HEK293 (cell line): Measurements from ENCODE around the gene PRSS56.
A peak's percentile ranks its signal among the peaks of the same experiment; 100 is the strongest.

Experiments used
- CTCF ChIA-PET: fragments of 350-600 bp; formaldehyde crosslinking; extraction: SDS; loops from one replicate; lab custom pipeline; 2021; ENCODE audit warnings: antibody characterized with exemption; lab: Yijun Ruan, JAX
- POLR2A ChIA-PET: fragments of 300-600 bp; formaldehyde crosslinking; extraction: SDS; loops from one replicate; lab custom pipeline; 2020; ENCODE audit warnings: antibody characterized with exemption, inconsistent platforms; lab: Yijun Ruan, JAX
- H3K27ac ChIP-seq: fragments of 200-500 bp; sonication (Bioruptor generic); 2 replicates; pipeline ENCODE4 v1.5.1; 2014; ENCODE audit warnings: low read depth, low read length, control low read depth, inconsistent platforms; ENCODE audit errors: extremely low read depth
- H3K36me3 ChIP-seq, 2 experiments: fragments of 200-500 bp in 1 of 2; sonication (Bioruptor generic) in 1 of 2; 1 replicate in 1 of 2; 2 replicates in 1 of 2; pipeline ENCODE4 v1.5.1; 2014 to 2017; ENCODE audit warnings: inconsistent platforms in 2 of 2, low read length in 2 of 2; ENCODE audit not compliant: control insufficient read depth in 2 of 2, insufficient read depth in 1 of 2
- H3K4me1 ChIP-seq: fragments of 200-500 bp; sonication (Bioruptor generic); 2 replicates; pipeline ENCODE4 v1.5.1; 2014; ENCODE audit warnings: mild to moderate bottlenecking, low read length, inconsistent platforms; ENCODE audit not compliant: control insufficient read depth, insufficient read depth
- H3K4me3 ChIP-seq: 2 replicates; pipeline ENCODE4 v1.5.1; 2011; ENCODE audit warnings: low read depth, mild to moderate bottlenecking, control low read depth, low read length, moderate library complexity
- H3K9me3 ChIP-seq: fragments of 200-500 bp; sonication (Bioruptor generic); 2 replicates; pipeline ENCODE4 v1.5.1; 2014; ENCODE audit warnings: low read depth, low read length, inconsistent platforms; ENCODE audit not compliant: control insufficient read depth, insufficient read depth
- SCRT2 ChIP-seq: fragments of 450-650 bp; formaldehyde crosslinking; IDR thresholded peaks from 2 replicates; pipeline ENCODE4 v1.5.1; 2016; ENCODE audit warnings: missing biosample characterization, missing genetic modification characterization
- SP3 ChIP-seq: fragments of 450-650 bp; formaldehyde crosslinking; IDR thresholded peaks from 2 replicates; pipeline ENCODE4 v1.5.1; 2016; ENCODE audit warnings: missing biosample characterization, missing genetic modification characterization
- YY1 ChIP-seq: fragments of 450-650 bp; formaldehyde crosslinking; IDR thresholded peaks from 2 replicates; pipeline ENCODE4 v1.5.1; 2018; ENCODE audit warnings: missing biosample characterization, missing genetic modification characterization
- ZBTB48 ChIP-seq: fragments of 450-650 bp; formaldehyde crosslinking; IDR thresholded peaks from 2 replicates; pipeline ENCODE4 v1.5.1; 2016; ENCODE audit warnings: missing biosample characterization, missing genetic modification characterization
- ZBTB8A ChIP-seq: fragments of 450-650 bp; formaldehyde crosslinking; IDR thresholded peaks from 2 replicates; pipeline ENCODE4 v1.5.1; 2016; ENCODE audit warnings: missing biosample characterization, missing genetic modification characterization
- ZNF114 ChIP-seq: fragments of 450-650 bp; formaldehyde crosslinking; IDR thresholded peaks from 2 replicates; pipeline ENCODE4 v1.5.0; 2017; ENCODE audit warnings: missing biosample characterization, missing genetic modification characterization
- ZNF248 ChIP-seq: fragments of 450-650 bp; formaldehyde crosslinking; IDR thresholded peaks from 2 replicates; pipeline ENCODE4 v1.5.1; 2017; ENCODE audit warnings: missing biosample characterization, missing genetic modification characterization
- ZNF341 ChIP-seq: fragments of 450-650 bp; formaldehyde crosslinking; IDR thresholded peaks from 2 replicates; pipeline ENCODE4; 2016; ENCODE audit warnings: low read depth, missing biosample characterization, missing genetic modification characterization
- ZNF561 ChIP-seq: fragments of 450-650 bp; IDR thresholded peaks from 2 replicates; pipeline ENCODE4 v1.5.1; 2018; ENCODE audit warnings: missing biosample characterization, missing genetic modification characterization, borderline replicate concordance
- ZNF585B ChIP-seq: fragments of 450-650 bp; formaldehyde crosslinking; IDR thresholded peaks from 2 replicates; pipeline ENCODE4 v1.5.1; 2016; ENCODE audit warnings: missing biosample characterization, missing genetic modification characterization
- ZNF777 ChIP-seq: fragments of 450-650 bp; formaldehyde crosslinking; IDR thresholded peaks from 2 replicates; pipeline ENCODE4 v1.5.1; 2017; ENCODE audit warnings: missing biosample characterization, missing genetic modification characterization, borderline replicate concordance
- TF ChIP-seq, protein P1 (sequence below): fragments of 450-650 bp; formaldehyde crosslinking; IDR thresholded peaks from 2 replicates; pipeline ENCODE4 v1.5.1; 2016; ENCODE audit warnings: missing biosample characterization, missing genetic modification characterization, borderline replicate concordance
- TF ChIP-seq, protein P2 (sequence below): fragments of 450-650 bp; formaldehyde crosslinking; IDR thresholded peaks from 2 replicates; pipeline ENCODE4 v1.5.1; 2017; ENCODE audit warnings: missing biosample characterization, missing genetic modification characterization
- TF ChIP-seq, protein P3 (sequence below): fragments of 450-650 bp; formaldehyde crosslinking; IDR thresholded peaks from 2 replicates; pipeline ENCODE4 v1.5.1; 2016; ENCODE audit warnings: missing biosample characterization, missing genetic modification characterization
- TF ChIP-seq, protein P4 (sequence below): fragments of 450-650 bp; formaldehyde crosslinking; IDR thresholded peaks from 2 replicates; pipeline ENCODE4 v1.5.1; 2016; ENCODE audit warnings: missing biosample characterization, missing genetic modification characterization
- TF ChIP-seq, protein P5 (sequence below): fragments of 450-650 bp; IDR thresholded peaks from 2 replicates; pipeline ENCODE4 v1.5.1; 2018; ENCODE audit warnings: missing biosample characterization, mild to moderate bottlenecking, missing genetic modification characterization

Gene PRSS56

DNA sequence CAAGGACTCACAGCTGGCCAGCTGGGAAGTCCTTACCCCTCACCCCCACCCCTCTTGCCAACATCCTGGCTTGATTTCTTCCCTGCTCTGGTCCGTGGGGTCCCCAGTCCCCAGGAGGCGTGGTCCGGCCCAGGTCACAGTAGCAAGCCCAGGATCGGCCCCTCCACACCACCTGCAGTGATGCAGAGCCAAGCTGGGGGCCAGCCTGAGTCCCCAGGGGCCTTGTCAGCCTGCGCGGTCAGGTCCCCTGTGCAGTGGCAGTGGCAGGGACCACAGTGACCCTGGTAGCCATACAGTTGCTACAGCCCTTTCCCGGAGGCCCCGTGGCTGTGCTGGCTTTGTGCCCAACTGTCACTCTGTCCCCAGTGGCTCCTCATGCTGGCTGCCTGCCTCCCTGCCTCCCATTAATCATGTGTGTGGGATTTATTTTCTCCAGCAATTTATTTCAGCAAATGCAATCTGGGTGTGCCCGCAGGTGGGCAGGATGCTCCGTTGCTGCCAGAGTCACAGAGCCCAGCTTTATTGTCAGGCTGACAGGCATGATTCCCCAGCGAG lies 8.8 kb upstream of the PRSS56 start (continued):
- TF ChIP-seq, protein P1, sequence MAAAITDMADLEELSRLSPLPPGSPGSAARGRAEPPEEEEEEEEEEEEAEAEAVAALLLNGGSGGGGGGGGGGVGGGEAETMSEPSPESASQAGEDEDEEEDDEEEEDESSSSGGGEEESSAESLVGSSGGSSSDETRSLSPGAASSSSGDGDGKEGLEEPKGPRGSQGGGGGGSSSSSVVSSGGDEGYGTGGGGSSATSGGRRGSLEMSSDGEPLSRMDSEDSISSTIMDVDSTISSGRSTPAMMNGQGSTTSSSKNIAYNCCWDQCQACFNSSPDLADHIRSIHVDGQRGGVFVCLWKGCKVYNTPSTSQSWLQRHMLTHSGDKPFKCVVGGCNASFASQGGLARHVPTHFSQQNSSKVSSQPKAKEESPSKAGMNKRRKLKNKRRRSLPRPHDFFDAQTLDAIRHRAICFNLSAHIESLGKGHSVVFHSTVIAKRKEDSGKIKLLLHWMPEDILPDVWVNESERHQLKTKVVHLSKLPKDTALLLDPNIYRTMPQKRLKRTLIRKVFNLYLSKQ (tag by site-specific recombination) = no peak

DNA sequence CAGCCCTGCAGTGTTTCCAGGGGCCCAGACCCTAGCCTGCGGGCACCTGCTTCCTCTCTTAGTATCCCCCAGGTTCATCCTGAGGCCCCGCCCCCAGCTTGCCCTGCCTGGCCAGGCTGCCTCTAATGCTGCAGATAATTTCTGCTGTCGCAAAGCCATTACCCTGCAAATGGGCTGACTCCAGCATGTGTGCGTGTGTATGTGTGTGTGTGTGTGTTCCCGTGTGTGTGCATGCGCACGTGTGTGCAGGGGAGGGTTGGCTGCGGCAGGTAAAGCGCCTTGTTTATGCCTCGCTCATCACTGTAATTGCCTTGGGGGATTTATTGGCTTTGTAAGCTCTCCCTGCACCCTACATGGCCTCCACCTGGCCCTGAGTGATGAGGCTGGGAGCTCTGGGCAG lies 7.6 kb upstream of the PRSS56 start:
- Histone ChIP-seq H3K36me3 (no peaks in the 10 kb centered on the region), H3K4me1 (no peaks in the 10 kb centered on the region), H3K4me3 (no peak overlapping the region), H3K9me3 (no peaks in the 10 kb centered on the region), H3K27ac (no peak overlapping the region)
- POLR2A ChIA-PET = interaction anchor here (0.6 kb wide), 1 partner anchor 13 kb away, joined by 3 read pairs; no protein-coding TSS in a partner anchor
- TF ChIP-seq ZNF341 (tag by site-specific recombination) (0 out of 2 replicates have a peak, but pooled peaks have one; percentile 19), ZNF585B (tag by site-specific recombination) (no peak), SP3 (no peak), ZNF114 (tag by site-specific recombination) (no peak)
- TF ChIP-seq, protein P2, sequence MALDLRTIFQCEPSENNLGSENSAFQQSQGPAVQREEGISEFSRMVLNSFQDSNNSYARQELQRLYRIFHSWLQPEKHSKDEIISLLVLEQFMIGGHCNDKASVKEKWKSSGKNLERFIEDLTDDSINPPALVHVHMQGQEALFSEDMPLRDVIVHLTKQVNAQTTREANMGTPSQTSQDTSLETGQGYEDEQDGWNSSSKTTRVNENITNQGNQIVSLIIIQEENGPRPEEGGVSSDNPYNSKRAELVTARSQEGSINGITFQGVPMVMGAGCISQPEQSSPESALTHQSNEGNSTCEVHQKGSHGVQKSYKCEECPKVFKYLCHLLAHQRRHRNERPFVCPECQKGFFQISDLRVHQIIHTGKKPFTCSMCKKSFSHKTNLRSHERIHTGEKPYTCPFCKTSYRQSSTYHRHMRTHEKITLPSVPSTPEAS (tag by site-specific recombination) = peak; percentile 88
- CTCF ChIA-PET = interaction anchor here (0.8 to 1.7 kb wide), 3 partner anchors 9 to 66 kb away, joined by 3 to 5 read pairs (median 4); no protein-coding TSS in a partner anchor

DNA sequence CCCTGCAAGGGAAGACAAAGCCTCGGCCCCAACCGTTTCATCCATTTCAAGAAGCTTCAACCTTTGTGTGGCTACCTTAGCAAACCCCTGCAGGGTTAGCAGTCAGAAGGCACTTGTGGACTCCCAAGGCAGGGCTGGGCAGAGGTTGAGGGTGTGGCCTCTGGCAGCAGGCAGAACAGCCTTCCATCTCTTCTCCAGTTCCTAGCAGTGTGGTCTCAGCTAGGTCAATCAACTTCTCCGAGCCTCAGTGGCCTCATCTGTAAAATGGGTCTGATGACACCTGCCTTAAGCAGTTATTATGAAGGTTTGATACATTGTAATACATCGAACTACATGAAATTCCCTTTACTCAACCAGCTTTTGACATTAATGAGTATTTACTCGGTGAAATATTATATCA lies 6.8 kb upstream of the PRSS56 start:
- Histone ChIP-seq H3K4me1 (no peaks in the 10 kb centered on the region), H3K4me3 (no peak overlapping the region), H3K27ac (no peak overlapping the region), H3K36me3 (no peaks in the 10 kb centered on the region), H3K9me3 (no peaks in the 10 kb centered on the region)
- ChIA-PET POLR2A (no interaction called here), CTCF (interaction anchor here (1.7 kb wide), 2 partner anchors 9 to 11 kb away, joined by 4 to 5 read pairs; no protein-coding TSS in a partner anchor)
- TF ChIP-seq ZNF114 (tag by site-specific recombination) (no peak), ZNF561 (tag by site-specific recombination) (no peak), SCRT2 (tag by site-specific recombination) (0 out of 2 replicates have a peak, but pooled peaks have one; percentile 27)

DNA sequence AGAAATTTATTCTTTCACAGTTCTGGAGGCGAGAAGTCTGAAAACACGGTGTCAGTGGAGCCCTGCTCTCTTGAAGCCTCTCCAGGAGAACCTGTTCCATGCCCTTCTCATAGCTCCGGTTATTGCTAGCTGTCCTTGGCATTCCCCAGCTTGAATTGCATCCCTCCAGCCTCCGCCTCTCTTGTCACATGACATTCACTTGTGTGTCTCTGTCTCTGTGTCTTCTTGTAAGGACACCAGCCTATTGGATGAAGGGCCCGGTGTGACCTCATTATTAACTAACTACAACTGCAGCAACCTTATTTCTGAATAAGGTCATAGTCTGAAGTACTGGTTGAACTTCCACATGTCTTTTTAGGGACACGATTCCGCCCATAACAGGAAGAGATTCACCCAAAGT lies 4.5 kb upstream of the PRSS56 start:
- TF ChIP-seq, protein P3, sequence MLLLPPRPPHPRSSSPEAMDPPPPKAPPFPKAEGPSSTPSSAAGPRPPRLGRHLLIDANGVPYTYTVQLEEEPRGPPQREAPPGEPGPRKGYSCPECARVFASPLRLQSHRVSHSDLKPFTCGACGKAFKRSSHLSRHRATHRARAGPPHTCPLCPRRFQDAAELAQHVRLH (tag by site-specific recombination) = no peak
- TF ChIP-seq ZBTB48 (tag by site-specific recombination) = no peak
- TF ChIP-seq YY1 (tag by site-specific recombination) = no peak
- TF ChIP-seq, protein P4, sequence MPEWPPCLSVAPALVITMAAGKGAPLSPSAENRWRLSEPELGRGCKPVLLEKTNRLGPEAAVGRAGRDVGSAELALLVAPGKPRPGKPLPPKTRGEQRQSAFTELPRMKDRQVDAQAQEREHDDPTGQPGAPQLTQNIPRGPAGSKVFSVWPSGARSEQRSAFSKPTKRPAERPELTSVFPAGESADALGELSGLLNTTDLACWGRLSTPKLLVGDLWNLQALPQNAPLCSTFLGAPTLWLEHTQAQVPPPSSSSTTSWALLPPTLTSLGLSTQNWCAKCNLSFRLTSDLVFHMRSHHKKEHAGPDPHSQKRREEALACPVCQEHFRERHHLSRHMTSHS (tag by site-specific recombination) = no peak
- TF ChIP-seq, protein P5, sequence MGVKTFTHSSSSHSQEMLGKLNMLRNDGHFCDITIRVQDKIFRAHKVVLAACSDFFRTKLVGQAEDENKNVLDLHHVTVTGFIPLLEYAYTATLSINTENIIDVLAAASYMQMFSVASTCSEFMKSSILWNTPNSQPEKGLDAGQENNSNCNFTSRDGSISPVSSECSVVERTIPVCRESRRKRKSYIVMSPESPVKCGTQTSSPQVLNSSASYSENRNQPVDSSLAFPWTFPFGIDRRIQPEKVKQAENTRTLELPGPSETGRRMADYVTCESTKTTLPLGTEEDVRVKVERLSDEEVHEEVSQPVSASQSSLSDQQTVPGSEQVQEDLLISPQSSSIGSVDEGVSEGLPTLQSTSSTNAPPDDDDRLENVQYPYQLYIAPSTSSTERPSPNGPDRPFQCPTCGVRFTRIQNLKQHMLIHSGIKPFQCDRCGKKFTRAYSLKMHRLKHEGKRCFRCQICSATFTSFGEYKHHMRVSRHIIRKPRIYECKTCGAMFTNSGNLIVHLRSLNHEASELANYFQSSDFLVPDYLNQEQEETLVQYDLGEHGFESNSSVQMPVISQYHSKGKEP (tag by site-specific recombination) = no peak
- TF ChIP-seq ZBTB8A = no peak
- TF ChIP-seq ZNF248 = no peak
- TF ChIP-seq ZNF777 (tag by site-specific recombination) = no peak
- no peak overlapping the region for H3K4me3 ChIP-seq
- CTCF ChIA-PET = interaction anchor here (0.6 to 0.8 kb wide), 3 partner anchors 142 to 285 kb away, joined by 3 read pairs; no protein-coding TSS in a partner anchor
- no peaks in the 10 kb centered on the region for H3K36me3 ChIP-seq
- no peak overlapping the region for H3K27ac ChIP-seq
- POLR2A ChIA-PET = no interaction called here
- no peaks in the 10 kb centered on the region for H3K9me3 ChIP-seq
- H3K4me1 ChIP-seq = no peaks in the 10 kb centered on the region
